Measurements from ENCODE around the gene UCP3.

Gene UCP3

GRCh38 chr11:74024261-74025029 is 15.6 kb upstream of the UCP3 start:
- TF ChIP-seq, protein P1, sequence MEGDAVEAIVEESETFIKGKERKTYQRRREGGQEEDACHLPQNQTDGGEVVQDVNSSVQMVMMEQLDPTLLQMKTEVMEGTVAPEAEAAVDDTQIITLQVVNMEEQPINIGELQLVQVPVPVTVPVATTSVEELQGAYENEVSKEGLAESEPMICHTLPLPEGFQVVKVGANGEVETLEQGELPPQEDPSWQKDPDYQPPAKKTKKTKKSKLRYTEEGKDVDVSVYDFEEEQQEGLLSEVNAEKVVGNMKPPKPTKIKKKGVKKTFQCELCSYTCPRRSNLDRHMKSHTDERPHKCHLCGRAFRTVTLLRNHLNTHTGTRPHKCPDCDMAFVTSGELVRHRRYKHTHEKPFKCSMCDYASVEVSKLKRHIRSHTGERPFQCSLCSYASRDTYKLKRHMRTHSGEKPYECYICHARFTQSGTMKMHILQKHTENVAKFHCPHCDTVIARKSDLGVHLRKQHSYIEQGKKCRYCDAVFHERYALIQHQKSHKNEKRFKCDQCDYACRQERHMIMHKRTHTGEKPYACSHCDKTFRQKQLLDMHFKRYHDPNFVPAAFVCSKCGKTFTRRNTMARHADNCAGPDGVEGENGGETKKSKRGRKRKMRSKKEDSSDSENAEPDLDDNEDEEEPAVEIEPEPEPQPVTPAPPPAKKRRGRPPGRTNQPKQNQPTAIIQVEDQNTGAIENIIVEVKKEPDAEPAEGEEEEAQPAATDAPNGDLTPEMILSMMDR (conservative IDR thresholded peaks at IDR 0.05; ENCODE audit: low read depth, low read length) = no peak
- H3K4me3 ChIP-seq (ENCODE audit: low read depth, low read length) = no peak overlapping the region
- DNase-seq (ENCODE audit: low read depth) = peak; percentile 96

DNA sequence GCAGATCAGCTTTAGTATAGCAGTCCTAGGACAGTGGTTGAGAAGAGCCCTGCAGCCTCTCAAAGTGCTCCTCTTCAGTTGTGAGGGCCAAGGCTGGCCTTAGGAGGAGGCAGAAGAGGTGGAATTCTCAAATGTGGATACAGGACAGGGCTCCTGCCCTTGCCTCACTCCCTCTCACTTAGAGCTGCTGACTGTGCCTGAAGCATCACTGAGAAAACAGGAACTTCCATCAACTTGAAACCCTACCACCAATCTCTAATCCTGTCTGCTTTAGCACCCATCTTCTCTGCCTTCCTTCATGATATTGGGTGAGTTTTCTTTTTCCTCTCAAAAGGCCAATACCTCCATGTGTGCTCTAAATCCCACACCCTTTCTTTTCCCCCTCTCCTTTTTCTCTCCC is 14.4 kb upstream of the UCP3 start:
- H3K4me3 ChIP-seq (ENCODE audit: low read depth, low read length) = no peak overlapping the region
- TF ChIP-seq, protein P1 (conservative IDR thresholded peaks at IDR 0.05; ENCODE audit: low read depth, low read length) = no peak
- DNase-seq (ENCODE audit: low read depth) = no peak

- no peak for DNase-seq (ENCODE audit: low read depth)
- TF ChIP-seq, protein P1 (conservative IDR thresholded peaks at IDR 0.05; ENCODE audit: low read depth, low read length) = no peak
- no peak overlapping the region for H3K4me3 ChIP-seq (ENCODE audit: low read depth, low read length)
Observed at GRCh38 chr11:74022546-74022945, 13.7 kb upstream of the UCP3 start.

DNA sequence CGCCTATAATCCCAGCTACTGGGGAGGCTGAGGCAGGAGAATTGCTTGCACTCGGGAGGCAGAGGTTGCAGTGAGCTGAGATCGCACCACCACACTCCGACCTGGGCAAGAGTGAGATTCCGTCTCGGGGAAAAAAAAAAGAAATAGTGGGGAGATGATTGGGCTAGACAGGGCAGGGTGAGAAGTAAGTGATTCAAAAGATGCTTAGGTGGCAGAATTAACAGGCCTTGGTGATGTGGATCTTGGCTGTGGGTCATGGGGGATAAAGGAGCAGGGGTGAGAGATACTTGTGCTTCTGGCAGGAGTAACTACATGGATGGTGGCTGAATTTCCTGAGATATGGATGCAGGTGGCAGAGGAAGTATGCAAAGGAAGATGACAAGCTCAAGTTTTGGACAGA is 13.1 kb upstream of the UCP3 start:
- TF ChIP-seq, protein P1 (conservative IDR thresholded peaks at IDR 0.05; ENCODE audit: low read depth, low read length) = no peak
- DNase-seq (ENCODE audit: low read depth) = no peak

DNA sequence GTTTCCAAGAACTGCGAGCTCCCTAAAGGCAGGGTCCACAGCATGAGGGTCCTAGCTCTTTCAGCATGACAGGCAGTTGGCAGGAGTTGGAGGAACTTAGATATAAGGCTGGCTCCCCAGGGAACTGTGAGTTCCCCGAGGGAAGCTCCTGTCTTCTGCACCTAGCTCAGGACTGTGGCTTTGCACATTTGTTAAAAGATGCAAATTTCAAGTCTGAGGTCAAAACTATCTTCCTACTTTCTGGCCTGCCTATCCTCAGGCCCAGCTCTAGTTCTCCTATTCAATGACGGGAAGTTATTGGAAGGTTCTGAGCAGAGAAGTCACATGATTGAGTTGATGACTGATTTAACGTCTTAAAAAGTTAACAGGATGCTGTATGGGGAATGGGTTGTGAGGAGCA is 11.7 kb upstream of the UCP3 start:
- no peak for DNase-seq (ENCODE audit: low read depth)
- TF ChIP-seq, protein P1 (conservative IDR thresholded peaks at IDR 0.05; ENCODE audit: low read depth, low read length) = no peak
- H3K4me3 ChIP-seq (ENCODE audit: low read depth, low read length) = no peak overlapping the region

More for the DNA sequence above, 13.1 kb upstream of the UCP3 start:
- no peak overlapping the region for H3K4me3 ChIP-seq (ENCODE audit: low read depth, low read length)

- TF ChIP-seq, protein P1 (conservative IDR thresholded peaks at IDR 0.05; ENCODE audit: low read depth, low read length) = no peak
- no peak for DNase-seq (ENCODE audit: low read depth)
- no peak overlapping the region for H3K4me3 ChIP-seq (ENCODE audit: low read depth, low read length)
Observed at GRCh38 chr11:74019860-74020259, 11.0 kb upstream of the UCP3 start.
